Skeletal muscle cell (primary cell): ENCODE data around the gene KMT2E.
"Not testable (repeated sequence)": the region's sequence is repeated elsewhere in the genome, so short reads cannot be mapped to it uniquely, and the experiment has no call there.

Experiments used
- DNase-seq: peaks from one replicate; pipeline ENCODE4 v3.0.0-alpha.2; 2010; ENCODE audit warnings: low read depth
- H3K4me3 ChIP-seq: 2 replicates; pipeline ENCODE4 v1.5.1; 2011; ENCODE audit warnings: low read depth, mild to moderate bottlenecking, control low read depth, low read length, moderate library complexity

The KMT2E gene

GRCh38 chr7:105017657-105018365 lies 3.8 kb downstream of the KMT2E start:
- H3K4me3 ChIP-seq: peak overlapping the region; percentile 3
- no peak for DNase-seq

- H3K4me3 ChIP-seq: no peak overlapping the region
- DNase-seq: no peak
Measured at GRCh38 chr7:105019269-105019668, 5.3 kb downstream of the KMT2E start.

GRCh38 chr7:105020926-105021325 lies 6.9 kb downstream of the KMT2E start:
- DNase-seq: no peak
- no peak overlapping the region for H3K4me3 ChIP-seq

- no peak for DNase-seq
- H3K4me3 ChIP-seq: no peak overlapping the region
Measured at GRCh38 chr7:105021352-105021751, 7.3 kb downstream of the KMT2E start.

DNA sequence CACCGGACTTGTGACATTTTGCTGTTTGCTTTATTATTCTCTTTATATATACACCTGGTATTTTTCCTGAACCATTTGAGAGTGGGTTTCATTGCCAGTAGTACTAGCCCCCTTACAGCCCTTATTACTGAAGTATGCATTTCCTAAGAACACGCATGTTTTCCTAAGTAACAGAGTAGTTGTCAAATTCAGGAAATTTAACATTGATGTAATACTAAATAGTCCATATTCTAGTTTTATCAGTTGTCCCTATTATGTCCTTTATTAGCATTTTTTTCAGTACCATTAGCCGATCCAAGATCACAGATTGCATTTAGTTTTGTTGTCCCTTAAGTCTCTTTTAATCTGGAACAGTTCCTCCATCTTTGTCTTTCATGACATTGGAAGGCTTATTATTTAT lies 8.0 kb downstream of the KMT2E start:
- H3K4me3 ChIP-seq: no peak overlapping the region
- no peak for DNase-seq

DNA sequence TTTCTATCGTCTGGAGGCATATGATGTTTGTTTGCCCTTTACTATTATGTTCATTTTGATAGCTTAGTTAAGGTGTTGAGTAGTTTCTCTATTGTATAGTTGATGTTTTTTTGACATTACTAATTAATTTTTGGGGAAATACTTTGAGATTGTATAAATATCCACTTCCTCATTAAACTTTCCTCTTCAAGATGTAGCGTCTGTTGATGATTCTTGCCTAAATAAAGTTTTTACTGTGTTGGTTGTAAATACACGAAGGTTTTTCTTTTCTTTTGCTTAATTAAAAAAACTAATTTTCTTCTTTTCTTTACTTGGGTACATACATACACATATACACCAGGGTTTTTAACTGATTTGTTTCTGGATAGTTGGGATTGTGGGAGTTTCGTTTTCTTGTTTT lies 8.5 kb downstream of the KMT2E start:
- H3K4me3 ChIP-seq: no peak overlapping the region
- no peak for DNase-seq

- DNase-seq: peak; percentile 29
- no peak overlapping the region for H3K4me3 ChIP-seq
Measured at GRCh38 chr7:105024734-105025133, 10.7 kb downstream of the KMT2E start.

DNA sequence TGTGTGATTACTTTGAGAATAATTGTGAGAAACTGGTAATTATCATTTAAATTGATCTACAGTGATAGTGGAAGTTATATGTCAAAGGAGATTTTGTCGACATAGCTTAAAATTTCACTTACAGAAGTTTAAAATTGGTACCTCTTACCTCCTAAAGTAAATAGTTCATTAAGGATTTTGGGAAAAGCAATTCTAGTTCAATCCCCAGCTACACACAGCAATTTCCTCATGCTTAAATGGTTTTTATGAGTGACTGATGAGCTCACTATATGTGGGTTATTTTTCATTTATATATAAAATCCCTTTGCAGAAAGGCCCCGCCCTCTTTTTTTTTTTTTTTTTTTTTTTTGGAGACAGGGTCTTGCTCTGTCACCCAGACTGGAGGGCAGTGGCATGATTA lies 12.7 kb downstream of the KMT2E start:
- no peak for DNase-seq
- H3K4me3 ChIP-seq: no peak overlapping the region

GRCh38 chr7:105027176-105027853 lies 13.3 kb downstream of the KMT2E start:
- DNase-seq: no peak
- H3K4me3 ChIP-seq: no peak overlapping the region

DNA sequence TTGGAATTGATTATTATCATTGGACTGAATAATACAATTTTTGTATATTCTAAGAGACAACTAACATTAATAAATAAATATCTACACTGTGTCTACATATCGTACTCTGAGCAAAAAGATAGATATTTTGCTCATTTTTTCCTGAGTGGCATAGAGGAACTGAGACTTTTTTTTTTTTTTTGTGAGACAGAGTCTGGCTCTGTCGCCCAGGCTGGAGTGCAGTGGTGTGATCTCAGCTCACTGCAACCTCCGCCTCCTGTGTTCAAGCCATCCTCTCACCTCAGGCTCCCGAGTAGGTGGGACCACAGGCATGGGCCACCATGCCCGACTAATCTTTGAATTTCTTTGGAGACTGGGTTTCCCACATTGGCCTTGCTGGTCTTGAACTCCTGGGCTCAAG lies 14.0 kb downstream of the KMT2E start:
- DNase-seq: no peak
- no peak overlapping the region for H3K4me3 ChIP-seq

GRCh38 chr7:105028941-105029340 lies 14.9 kb downstream of the KMT2E start:
- DNase-seq, H3K4me3 ChIP-seq: not testable (repeated sequence)

GRCh38 chr7:105030447-105030846 lies 16.4 kb downstream of the KMT2E start:
- H3K4me3 ChIP-seq: no peak overlapping the region
- DNase-seq: no peak

GRCh38 chr7:105032553-105033214 lies 18.7 kb downstream of the KMT2E start:
- no peak for DNase-seq
- no peak overlapping the region for H3K4me3 ChIP-seq

DNA sequence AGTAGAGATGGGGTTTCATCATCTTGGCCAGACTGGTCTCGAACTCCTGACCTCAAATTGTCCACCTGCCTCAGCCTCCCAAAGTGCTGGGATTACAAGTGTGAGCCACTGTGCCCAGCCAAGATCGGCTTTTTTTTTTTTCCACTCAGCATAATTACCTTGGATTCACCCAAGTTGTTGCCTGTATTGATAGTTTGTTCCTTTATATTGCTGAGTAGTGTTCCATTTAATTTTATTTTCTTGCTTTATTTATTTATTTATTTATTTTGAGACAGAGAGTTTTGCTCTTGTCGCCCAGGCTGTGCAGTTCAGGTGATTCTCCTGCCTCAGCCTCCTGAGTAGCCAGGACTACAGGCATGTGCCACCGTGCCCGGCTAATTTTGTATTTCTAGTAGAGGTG lies 21.3 kb downstream of the KMT2E start:
- no peak for DNase-seq
- no peak overlapping the region for H3K4me3 ChIP-seq

GRCh38 chr7:105036217-105037168 lies 22.5 kb downstream of the KMT2E start:
- no peak overlapping the region for H3K4me3 ChIP-seq
- no peak for DNase-seq

DNA sequence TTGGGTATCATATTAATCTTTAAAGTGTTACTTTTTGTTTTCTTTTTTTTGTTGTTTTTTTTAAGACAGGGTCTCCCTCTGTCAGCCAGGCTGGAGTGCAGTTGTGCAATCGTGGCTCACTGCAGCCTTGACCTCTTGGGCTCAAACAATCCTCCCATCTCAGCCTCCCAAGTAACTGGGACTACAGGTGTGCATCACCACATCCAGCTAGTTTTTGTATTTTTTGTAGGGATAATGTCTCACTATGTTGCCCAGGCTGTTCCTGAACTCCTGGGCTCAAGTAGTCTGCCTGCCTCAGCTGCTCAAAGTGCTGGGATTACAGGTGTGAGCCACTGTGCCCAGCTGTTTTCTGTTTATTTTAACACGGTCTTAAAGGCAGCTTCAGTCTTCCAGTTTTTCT lies 23.3 kb downstream of the KMT2E start:
- no peak for DNase-seq
- no peak overlapping the region for H3K4me3 ChIP-seq

DNA sequence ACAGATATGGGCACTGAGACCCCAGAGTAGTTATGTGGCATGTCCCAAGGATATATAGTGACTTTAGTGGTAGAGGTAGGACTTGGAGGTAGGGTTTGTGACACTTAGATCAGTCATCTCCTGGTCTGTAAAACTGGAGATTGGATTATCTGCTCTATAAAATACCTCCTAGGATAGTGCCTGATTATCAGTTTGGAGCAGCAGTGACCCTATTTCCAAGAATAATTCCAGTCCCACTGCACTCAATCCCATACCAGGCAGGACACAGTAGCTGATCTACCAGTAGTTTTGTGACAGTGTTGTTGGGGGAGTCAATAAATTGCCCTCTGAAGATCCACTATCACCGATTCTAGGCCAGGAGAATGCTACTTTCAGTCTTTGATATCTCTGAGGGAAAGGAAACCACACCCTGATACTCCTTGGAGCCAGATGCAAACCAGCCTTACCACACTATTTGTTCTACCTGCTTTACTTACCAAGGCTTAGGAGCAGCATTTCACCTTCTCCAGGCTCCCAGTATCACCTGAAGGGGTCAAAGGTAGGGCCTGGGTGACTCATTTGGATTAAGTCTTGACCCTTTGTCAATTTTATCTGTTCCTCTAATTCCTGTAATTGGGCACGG lies 30.6 kb downstream of the KMT2E start:
- no peak for DNase-seq
- H3K4me3 ChIP-seq: no peak overlapping the region

- no peak overlapping the region for H3K4me3 ChIP-seq
Measured at GRCh38 chr7:105046414-105046813, 32.4 kb downstream of the KMT2E start.

GRCh38 chr7:105047932-105048331 lies 33.9 kb downstream of the KMT2E start:
- no peak for DNase-seq
- H3K4me3 ChIP-seq: no peak overlapping the region

More at GRCh38 chr7:105046414-105046813, 32.4 kb downstream of the KMT2E start:
- peak; percentile 5 for DNase-seq
